GM10266 (cell line): ENCODE results near the gene DVL2.
A peak's percentile ranks its signal among the peaks of the same experiment; 100 is the strongest.

Experiments used
- DNase-seq: peaks from one replicate; pipeline ENCODE4 v3.0.0; 2012; ENCODE audit errors: extremely low spot score
- TF ChIP-seq, protein P1 (sequence below): IDR thresholded peaks from 2 replicates; pipeline ENCODE4 v1.5.1; 2012; ENCODE audit warnings: mild to moderate bottlenecking, low read depth; ENCODE audit not compliant: control insufficient read depth, insufficient read depth; ENCODE audit errors: missing control alignments

DVL2 gene

DNA sequence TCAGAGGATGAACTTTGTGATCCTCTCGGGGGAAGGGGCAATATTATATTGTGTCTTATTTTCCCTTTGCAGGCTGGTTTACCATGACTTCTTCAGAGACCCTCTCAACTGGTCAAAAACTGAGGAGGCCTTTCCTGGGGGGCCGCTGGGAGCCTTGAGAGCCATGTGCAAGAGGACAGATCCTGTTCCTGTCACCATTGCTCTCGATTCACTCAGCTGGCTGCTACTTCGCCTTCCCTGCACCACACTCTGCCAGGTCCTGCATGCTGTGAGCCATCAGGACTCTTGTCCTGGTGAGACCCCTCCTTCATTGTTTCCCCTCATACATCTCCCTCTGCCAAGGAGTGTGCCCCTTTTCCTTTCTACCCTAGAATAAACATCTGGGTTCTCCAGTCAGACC is 20.2 kb upstream of the DVL2 start:
- TF ChIP-seq, protein P1, sequence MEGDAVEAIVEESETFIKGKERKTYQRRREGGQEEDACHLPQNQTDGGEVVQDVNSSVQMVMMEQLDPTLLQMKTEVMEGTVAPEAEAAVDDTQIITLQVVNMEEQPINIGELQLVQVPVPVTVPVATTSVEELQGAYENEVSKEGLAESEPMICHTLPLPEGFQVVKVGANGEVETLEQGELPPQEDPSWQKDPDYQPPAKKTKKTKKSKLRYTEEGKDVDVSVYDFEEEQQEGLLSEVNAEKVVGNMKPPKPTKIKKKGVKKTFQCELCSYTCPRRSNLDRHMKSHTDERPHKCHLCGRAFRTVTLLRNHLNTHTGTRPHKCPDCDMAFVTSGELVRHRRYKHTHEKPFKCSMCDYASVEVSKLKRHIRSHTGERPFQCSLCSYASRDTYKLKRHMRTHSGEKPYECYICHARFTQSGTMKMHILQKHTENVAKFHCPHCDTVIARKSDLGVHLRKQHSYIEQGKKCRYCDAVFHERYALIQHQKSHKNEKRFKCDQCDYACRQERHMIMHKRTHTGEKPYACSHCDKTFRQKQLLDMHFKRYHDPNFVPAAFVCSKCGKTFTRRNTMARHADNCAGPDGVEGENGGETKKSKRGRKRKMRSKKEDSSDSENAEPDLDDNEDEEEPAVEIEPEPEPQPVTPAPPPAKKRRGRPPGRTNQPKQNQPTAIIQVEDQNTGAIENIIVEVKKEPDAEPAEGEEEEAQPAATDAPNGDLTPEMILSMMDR: no peak

DNA sequence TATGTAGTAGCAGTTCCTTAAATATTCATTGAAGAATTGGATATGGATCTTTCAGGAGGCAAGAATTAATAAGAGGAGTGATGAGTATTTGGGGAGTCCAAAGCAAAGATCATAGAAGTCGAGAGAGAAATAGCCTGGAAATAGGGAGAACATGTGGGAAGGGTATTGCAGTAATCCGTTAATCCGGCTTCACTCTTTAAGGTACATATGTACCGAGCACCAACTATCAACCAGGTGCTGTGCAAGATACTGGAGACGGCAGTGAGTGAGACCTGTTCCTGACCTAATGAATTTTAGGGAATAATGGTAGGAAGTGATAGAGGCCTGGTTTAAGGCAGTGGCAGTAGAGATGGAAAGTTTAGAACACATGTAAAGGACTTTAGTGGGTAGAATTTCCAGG is 18.8 kb upstream of the DVL2 start:
- DNase-seq: no peak
- TF ChIP-seq, protein P1: no peak

More for the DNA sequence above, 20.2 kb upstream of the DVL2 start:
- DNase-seq: no peak

DNA sequence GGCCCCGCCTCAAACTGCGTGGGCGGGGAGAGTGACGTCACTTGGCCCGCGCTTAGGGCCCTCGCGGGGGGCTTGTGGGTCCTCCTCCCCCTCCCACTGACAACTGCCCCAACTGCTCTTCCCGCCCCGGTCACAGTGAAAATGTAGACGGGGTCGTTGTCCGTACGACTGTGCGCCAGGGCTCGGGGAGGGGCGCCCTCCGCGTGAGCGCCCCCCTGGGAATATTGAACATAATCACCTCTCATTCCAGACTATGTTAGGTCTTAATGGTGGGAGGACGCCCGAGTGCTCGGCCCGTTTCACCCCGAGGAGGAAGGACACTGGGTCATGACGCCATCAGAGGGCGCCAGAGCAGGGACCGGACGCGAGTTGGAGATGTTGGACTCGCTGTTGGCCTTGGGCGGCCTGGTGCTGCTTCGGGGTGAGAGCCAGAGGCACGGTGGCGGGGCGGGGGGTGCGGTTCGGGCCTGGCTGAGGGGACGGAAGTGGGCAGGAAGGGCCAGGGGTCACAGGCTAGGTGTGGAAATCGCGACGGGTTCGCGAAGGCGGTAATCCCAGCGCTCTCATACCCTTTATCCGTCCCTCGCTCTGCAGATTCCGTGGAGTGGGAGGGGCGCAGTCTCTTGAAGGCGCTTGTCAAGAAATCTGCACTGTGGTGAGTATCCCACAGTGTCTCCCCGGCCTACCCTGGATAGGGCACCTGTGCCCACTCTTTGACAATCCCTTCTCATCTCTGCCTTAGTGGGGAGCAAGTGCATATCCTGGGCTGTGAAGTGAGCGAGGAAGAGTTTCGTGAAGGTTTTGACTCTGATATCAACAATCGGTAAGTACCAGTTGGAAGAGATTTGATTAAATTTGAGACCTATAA is 18.1 kb upstream of the DVL2 start, which contains the start of gene ELP5:
TSS of gene ELP5 (plus strand) at position 40 of the 868 bp plus-strand sequence. CDS start at position 376, 336 bp downstream.
- TF ChIP-seq, protein P1: peak; percentile 52
- DNase-seq: peak; percentile 91

DNA sequence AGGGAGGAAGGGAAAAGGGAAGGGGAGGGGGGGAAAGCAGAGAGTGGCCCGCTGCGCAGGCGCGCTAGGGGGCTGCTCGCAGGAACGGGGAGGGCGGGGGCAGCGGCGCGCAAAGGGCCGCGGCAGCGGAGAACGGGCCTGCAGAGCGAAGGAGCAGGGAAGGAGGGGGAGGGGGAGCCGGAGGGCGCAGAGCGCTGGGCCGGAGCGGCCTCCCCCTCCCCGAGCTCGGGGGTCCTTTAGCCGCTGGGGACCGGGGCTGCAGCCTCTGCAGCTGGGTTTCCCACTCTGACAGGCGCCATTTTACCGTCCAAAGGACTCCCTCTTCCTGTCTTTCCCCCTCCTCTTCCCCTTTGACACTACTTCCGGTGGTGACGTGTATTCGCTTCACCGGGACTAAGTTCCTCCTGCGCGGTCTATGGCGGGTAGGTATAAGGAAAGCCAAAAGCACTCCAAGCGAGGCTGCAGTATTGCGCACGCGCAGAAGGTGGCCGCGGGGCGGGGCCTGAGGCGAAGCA is 17.4 kb upstream of the DVL2 start, which contains the start of gene CTDNEP1:
TSS of gene CTDNEP1 (minus strand) at position 74 of the 515 bp plus-strand sequence. CDS start 438 bp downstream, outside the sequence.
- TF ChIP-seq, protein P1: no peak
- peak; percentile 99 for DNase-seq

DNA sequence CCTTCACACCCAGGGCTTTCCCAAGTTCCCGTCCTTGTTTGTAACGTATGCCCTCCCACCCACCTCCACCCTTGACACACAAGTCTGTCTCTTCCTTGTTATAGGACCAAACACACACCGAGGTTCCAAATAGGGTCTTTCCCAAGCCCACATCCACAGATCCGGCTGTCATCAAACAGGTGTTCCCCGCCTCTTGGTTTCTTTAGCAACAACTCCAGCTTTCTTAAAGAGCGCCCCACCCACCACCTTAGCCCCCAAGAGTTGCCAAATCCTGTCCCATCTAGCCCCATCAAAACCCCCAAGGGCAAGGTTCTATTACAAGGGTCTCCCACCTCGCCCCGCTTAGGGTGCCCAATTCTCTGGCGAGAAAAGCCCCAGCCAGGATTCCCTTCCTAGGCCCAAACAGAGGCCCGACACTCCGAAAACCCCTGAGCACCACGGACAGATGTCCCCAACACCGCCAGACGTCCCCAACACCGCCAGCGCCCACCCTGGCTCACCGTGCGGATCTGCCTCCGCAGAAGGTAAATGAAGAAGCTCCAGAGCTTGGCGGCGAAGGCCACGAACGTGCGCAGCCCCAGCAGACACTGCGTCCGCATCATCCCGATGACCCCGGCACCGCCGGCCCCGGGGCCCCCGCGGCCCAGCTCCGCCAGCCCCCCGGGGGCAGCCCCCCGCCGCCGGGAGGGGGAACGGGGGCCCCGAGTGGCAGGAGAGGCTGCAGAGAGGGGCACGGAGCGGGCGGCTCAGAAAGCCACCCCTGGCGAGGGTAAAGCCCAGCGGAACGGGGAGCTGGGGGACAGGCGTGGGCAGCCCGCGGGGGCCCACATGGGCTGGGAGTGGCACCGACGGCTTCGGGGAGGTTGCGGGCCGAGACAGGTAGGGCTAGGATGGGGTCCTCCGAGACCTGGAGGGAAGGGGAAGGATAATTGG is 16.6 kb upstream of the DVL2 start:
- TF ChIP-seq, protein P1: no peak
- no peak for DNase-seq

DNA sequence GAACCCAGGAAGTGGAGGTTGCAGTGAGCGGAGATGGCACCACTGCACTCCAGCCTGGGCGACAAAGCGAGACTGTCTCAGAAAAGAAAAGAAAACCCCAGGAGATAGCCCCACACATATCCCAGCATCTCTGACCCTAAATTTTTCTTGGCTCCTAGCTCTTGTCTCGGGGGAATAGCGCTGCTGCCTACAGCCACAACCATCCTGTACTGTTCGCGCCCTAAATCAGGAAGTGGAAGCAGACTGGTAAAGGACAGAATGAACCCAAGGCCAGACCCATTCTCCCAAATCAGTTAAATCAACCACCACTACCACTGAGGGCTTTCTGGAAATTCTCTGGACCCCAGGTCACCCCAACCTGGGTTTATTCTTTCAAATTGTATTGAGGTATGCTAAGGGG is 15.5 kb upstream of the DVL2 start:
- TF ChIP-seq, protein P1: no peak
- no peak for DNase-seq
